Spleen (tissue), 11 donors: ENCODE data around the gene ZNF277. TPM values are rescaled to one million over a fixed set of nuclear protein-coding genes. Genes with fewer than 3 reads are reported as not detected.
"Not testable (repeated sequence)": the region's sequence is repeated elsewhere in the genome, so short reads cannot be mapped to it uniquely, and the experiment has no call there.

Experiments used
- DNase-seq: peaks from one replicate; pipeline ENCODE4 v3.0.0-alpha.2; 2020
- H3K27ac ChIP-seq, 8 donors: fragments of 200-600 bp; sonication (generic) in 7 of 8; 1 replicate in 4 of 8; 2 replicates in 4 of 8; pipeline versions ENCODE4 v1.5.0 to v1.8.0; 2016 to 2021; ENCODE audit warnings: inconsistent platforms in 4 of 8, mild to moderate bottlenecking in 4 of 8, moderate library complexity in 1 of 8
- H3K27me3 ChIP-seq, 7 donors: fragments of 200-600 bp; sonication (generic) in 6 of 7; replicated peaks in 1 of 7; 1 replicate in 4 of 7; 2 replicates in 3 of 7; pipeline versions ENCODE4 v1.5.0 to v1.8.0; 2016 to 2021; ENCODE audit warnings: inconsistent platforms in 3 of 7, mild to moderate bottlenecking in 1 of 7
- H3K36me3 ChIP-seq, 6 donors: fragments of 200-600 bp; sonication (generic) in 5 of 6; 1 replicate in 4 of 6; 2 replicates in 2 of 6; pipeline versions ENCODE4 v1.5.0 to v1.8.0; 2016 to 2021; ENCODE audit warnings: inconsistent platforms in 2 of 6
- H3K4me1 ChIP-seq, 6 donors: fragments of 200-600 bp; sonication (generic) in 5 of 6; 1 replicate in 3 of 6; 2 replicates in 3 of 6; pipeline versions ENCODE4 v1.5.0 to v1.8.0; 2016 to 2021; ENCODE audit warnings: inconsistent platforms in 3 of 6
- H3K4me3 ChIP-seq, 8 donors: fragments of 200-600 bp; sonication (generic) in 7 of 8; 1 replicate in 4 of 8; 2 replicates in 4 of 8; pipeline versions ENCODE4 v1.5.0 to v1.8.0; 2016 to 2021; ENCODE audit warnings: inconsistent platforms in 4 of 8, mild to moderate bottlenecking in 4 of 8, moderate library complexity in 2 of 8
- H3K9me3 ChIP-seq, 8 donors: fragments of 200-600 bp; sonication (generic) in 7 of 8; 1 replicate in 4 of 8; 2 replicates in 4 of 8; pipeline versions ENCODE4 v1.5.0 to v1.8.0; 2016 to 2021; ENCODE audit warnings: inconsistent platforms in 4 of 8
- POLR2A ChIP-seq, 3 donors: fragments of 450-650 bp; IDR thresholded peaks; one replicate each; pipeline ENCODE4 v1.5.1; 2017; ENCODE audit warnings: antibody characterized with exemption in 3 of 3, mild to moderate bottlenecking in 1 of 3
- POLR2AphosphoS5 ChIP-seq, 3 donors: sonication (generic); formaldehyde crosslinking; IDR thresholded peaks; one replicate each; pipeline ENCODE4 v1.5.1; 2017; ENCODE audit warnings: antibody characterized with exemption in 3 of 3
- WGBS, 5 donors: extraction: QIAGEN DNeasy Blood & Tissue Kit in 3 of 5; methylation state at CpG; one replicate each; pipeline versions ENCODE4 v1.1.5 to v1.1.7; 2013 to 2018; 5-methylcytosine and 5-hydroxymethylcytosine counted together
- intact Hi-C: fragments of 100-400 bp; cut with DNase I; formaldehyde crosslinking; loops from one replicate; pipeline ENCODE4 v1.15.0; 2023; ENCODE audit warnings: low total_unique reads
- polyA plus RNA-seq, 3 donors: library from polyadenylated mRNA; stranded (reverse); fragments of 200-250 nt; gene quantifications; one replicate each; pipeline ENCODE4 v1.2.1, GENCODE V29; 2013
- total RNA-seq, 7 donors: library from RNA; depleted of rRNA in 3 of 7; stranded (reverse); fragments of >200 nt in 3 of 7; fragmentation: NEBNext Ultra II Directional in 4 of 7; extraction: Animal tissue kit (Norgen Biotek cat#: 25700) in 4 of 7; gene quantifications; one replicate each; pipeline versions ENCODE4 v1.1.0 to v1.2.1, GENCODE V29; 2016 to 2021
- TF ChIP-seq, protein P1 (sequence below), 11 experiments: fragments of 200-600 bp in 7 of 11; fragments of 450-650 bp in 4 of 11; sonication (generic) in 4 of 11; IDR thresholded peaks in 8 of 11; conservative IDR thresholded peaks in 3 of 11; 1 replicate in 7 of 11; 2 replicates in 4 of 11; pipeline versions ENCODE4 v1.4.0 to v1.8.0; 2016 to 2021; ENCODE audit warnings: antibody characterized with exemption in 11 of 11, inconsistent platforms in 4 of 11, mild to moderate bottlenecking in 1 of 11
- donor health status: healthy with polysubstance abuse.
- donor health status: DM: no; HTN: no; CAD: no; lungs with moderate emphysema.
- donor health status: DM: no; HTN: no; CAD: no.
- donor health status: Bipolar disorder and iron deficiency.
- donor health status: healthy.
- donor health status: DM: no; HTN: no; CAD: no.
- donor health status: DM: yes; HTN: yes; CAD: no.

ZNF277 gene
- total and polyA plus RNA-seq, 10 donors, result 14.5 to 36.1 (median 19.6) TPM

- Histone ChIP-seq H3K4me3 (no peak overlapping the region), H3K4me1 (no peaks in the 10 kb centered on the region), H3K9me3 (peaks cover 0 to 14% (median 10%) of the 10 kb centered on the region in 8 donors), H3K36me3 (peaks cover 0 to 43% (median 3%) of the 10 kb centered on the region in 6 donors), H3K27me3 (no peaks in the 10 kb centered on the region), H3K27ac (no peak overlapping the region)
- intact Hi-C loops, result no loop called here
- TF ChIP-seq POLR2AphosphoS5 (IDR thresholded peaks at IDR 0.05) (no peak), POLR2A (IDR thresholded peaks at IDR 0.05) (no peak)
- TF ChIP-seq, protein P1, sequence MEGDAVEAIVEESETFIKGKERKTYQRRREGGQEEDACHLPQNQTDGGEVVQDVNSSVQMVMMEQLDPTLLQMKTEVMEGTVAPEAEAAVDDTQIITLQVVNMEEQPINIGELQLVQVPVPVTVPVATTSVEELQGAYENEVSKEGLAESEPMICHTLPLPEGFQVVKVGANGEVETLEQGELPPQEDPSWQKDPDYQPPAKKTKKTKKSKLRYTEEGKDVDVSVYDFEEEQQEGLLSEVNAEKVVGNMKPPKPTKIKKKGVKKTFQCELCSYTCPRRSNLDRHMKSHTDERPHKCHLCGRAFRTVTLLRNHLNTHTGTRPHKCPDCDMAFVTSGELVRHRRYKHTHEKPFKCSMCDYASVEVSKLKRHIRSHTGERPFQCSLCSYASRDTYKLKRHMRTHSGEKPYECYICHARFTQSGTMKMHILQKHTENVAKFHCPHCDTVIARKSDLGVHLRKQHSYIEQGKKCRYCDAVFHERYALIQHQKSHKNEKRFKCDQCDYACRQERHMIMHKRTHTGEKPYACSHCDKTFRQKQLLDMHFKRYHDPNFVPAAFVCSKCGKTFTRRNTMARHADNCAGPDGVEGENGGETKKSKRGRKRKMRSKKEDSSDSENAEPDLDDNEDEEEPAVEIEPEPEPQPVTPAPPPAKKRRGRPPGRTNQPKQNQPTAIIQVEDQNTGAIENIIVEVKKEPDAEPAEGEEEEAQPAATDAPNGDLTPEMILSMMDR (IDR thresholded peaks at IDR 0.05 in 8 of 11, conservative IDR thresholded peaks at IDR 0.05 in 3 of 11), result no peak
- 88 to 99% (median 96%) methylated on average over 3 of the region's 3 CpGs for whole genome bisulfite sequencing, 5 donors
- no peak for DNase-seq
Measured at GRCh38 chr7:112308974-112309373, 102.5 kb downstream of the ZNF277 start.

DNA sequence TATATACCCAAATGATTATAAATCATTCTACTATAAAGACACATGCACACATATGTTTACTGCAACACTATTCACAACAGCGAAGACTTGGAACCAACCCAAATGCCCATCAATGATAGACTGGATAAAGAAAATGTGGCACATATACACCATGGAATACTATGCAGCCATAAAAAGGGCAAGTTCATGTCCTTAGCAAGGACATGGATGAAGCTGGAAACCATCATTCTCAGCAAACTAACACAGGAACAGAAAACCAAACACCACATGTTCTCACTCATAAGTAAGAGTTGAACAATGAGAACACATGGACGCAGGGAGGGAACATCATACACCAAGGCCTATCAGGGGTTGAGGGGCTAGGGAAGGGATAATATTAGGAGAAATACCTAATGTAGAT, 110.3 kb downstream of the ZNF277 start:
- intact Hi-C loops, DNase-seq, H3K9me3 ChIP-seq, H3K4me3 ChIP-seq, H3K4me1 ChIP-seq, H3K27me3 ChIP-seq, H3K27ac ChIP-seq: not testable (repeated sequence)
- H3K36me3 ChIP-seq, result peaks cover 0 to 73% (median 28%) of the 10 kb centered on the region in 6 donors
- WGBS, 5 donors, result 94 to 96% (median 96%) methylated on average over 2 of the region's 2 CpGs

DNA sequence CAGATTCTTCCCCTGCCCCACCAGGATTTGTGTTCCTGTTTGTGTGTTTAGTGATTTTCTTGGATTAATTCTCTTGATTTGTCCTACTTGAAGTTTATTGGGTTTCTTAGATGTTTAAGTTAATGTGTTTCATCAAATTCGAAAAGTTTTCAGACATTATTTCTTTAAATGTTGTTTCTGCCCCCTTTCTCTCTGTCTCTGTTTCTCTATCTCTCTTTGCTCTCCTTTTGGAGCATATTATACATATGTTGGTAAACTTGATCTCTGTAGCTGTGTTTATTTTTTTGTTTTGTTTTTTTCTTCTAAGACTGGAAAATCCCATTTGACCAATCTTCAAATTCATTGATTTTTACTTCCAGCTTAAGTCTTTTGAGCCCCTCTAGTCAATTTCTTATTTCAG, 115.6 kb downstream of the ZNF277 start:
- WGBS, 5 donors, result 90 to 95% (median 93%) methylated on average over 1 of the region's 1 CpG
- TF ChIP-seq POLR2AphosphoS5 (IDR thresholded peaks at IDR 0.05), result no peak
- TF ChIP-seq, protein P1 (IDR thresholded peaks at IDR 0.05 in 8 of 11, conservative IDR thresholded peaks at IDR 0.05 in 3 of 11), result no peak
- TF ChIP-seq POLR2A (IDR thresholded peaks at IDR 0.05), result no peak
- H3K27me3 ChIP-seq, result no peaks in the 10 kb centered on the region
- DNase-seq, result no peak
- no peak overlapping the region for H3K27ac ChIP-seq
- peaks cover 0 to 16% (median 9%) of the 10 kb centered on the region in 8 donors for H3K9me3 ChIP-seq
- H3K4me3 ChIP-seq, result no peak overlapping the region
- H3K4me1 ChIP-seq, result no peaks in the 10 kb centered on the region
- intact Hi-C loops, result no loop called here
- peaks cover 0 to 97% (median 35%) of the 10 kb centered on the region in 6 donors for H3K36me3 ChIP-seq

- no peak for DNase-seq
- Histone ChIP-seq H3K4me1 (no peaks in the 10 kb centered on the region), H3K4me3 (no peak overlapping the region), H3K27me3 (no peaks in the 10 kb centered on the region), H3K36me3 (peaks cover 0 to 100% (median 21%) of the 10 kb centered on the region in 6 donors), H3K27ac (no peak overlapping the region), H3K9me3 (peaks cover 0 to under 1% (median 0%) of the 10 kb centered on the region in 8 donors)
- intact Hi-C loops, result no loop called here
- 80 to 94% (median 90%) methylated on average over 1 of the region's 1 CpG for WGBS, 5 donors
- TF ChIP-seq, protein P1 (IDR thresholded peaks at IDR 0.05 in 8 of 11, conservative IDR thresholded peaks at IDR 0.05 in 3 of 11), result no peak
- no peak for TF ChIP-seq POLR2A (IDR thresholded peaks at IDR 0.05)
- no peak for TF ChIP-seq POLR2AphosphoS5 (IDR thresholded peaks at IDR 0.05)
Measured at GRCh38 chr7:112327566-112327965, 121.1 kb downstream of the ZNF277 start.

DNA sequence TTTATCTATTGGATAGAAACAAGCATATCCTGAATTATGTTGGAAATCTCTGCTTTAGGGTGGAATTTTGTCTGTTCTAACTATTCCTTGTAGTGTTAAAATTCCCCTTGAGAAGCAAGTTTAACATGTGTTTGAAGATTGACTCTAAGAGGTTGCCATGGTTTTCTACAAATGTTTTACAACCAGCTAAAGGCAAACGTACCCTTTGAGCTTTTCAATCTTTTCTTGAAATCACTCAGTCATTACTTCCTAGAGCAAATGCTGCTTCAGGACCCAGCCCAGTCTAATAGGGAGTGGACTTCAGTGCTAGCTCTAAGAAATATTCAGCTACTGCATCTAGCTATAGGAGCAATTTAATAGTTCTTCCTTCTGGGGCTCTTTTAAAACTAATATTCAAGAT, 125.0 kb downstream of the ZNF277 start:
- Histone ChIP-seq H3K9me3 (no peaks in the 10 kb centered on the region), H3K27me3 (no peaks in the 10 kb centered on the region), H3K4me3 (no peak overlapping the region), H3K4me1 (no peaks in the 10 kb centered on the region), H3K27ac (no peak overlapping the region), H3K36me3 (peaks cover 0 to 86% (median 17%) of the 10 kb centered on the region in 6 donors)
- no peak for TF ChIP-seq POLR2AphosphoS5 (IDR thresholded peaks at IDR 0.05)
- TF ChIP-seq POLR2A (IDR thresholded peaks at IDR 0.05), result no peak
- TF ChIP-seq, protein P1 (IDR thresholded peaks at IDR 0.05 in 8 of 11, conservative IDR thresholded peaks at IDR 0.05 in 3 of 11), result no peak
- intact Hi-C loops, result no loop called here
- DNase-seq, result no peak
- WGBS, 5 donors, result 78 to 93% (median 84%) methylated on average over 1 of the region's 1 CpG
